ENCODE measurements around the gene DUSP8.

- no peak for TF ChIP-seq EZH2 (IDR thresholded peaks at IDR 0.05; ENCODE audit: borderline replicate concordance, insufficient read depth, low read depth, low read length, poor library complexity, severe bottlenecking)
- TF ChIP-seq, protein P1, sequence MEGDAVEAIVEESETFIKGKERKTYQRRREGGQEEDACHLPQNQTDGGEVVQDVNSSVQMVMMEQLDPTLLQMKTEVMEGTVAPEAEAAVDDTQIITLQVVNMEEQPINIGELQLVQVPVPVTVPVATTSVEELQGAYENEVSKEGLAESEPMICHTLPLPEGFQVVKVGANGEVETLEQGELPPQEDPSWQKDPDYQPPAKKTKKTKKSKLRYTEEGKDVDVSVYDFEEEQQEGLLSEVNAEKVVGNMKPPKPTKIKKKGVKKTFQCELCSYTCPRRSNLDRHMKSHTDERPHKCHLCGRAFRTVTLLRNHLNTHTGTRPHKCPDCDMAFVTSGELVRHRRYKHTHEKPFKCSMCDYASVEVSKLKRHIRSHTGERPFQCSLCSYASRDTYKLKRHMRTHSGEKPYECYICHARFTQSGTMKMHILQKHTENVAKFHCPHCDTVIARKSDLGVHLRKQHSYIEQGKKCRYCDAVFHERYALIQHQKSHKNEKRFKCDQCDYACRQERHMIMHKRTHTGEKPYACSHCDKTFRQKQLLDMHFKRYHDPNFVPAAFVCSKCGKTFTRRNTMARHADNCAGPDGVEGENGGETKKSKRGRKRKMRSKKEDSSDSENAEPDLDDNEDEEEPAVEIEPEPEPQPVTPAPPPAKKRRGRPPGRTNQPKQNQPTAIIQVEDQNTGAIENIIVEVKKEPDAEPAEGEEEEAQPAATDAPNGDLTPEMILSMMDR (IDR thresholded peaks at IDR 0.05), result no peak
Measured at GRCh38 chr11:1567052-1567720, 4.9 kb downstream of the DUSP8 start.

All from B cell (primary cell).